GM18909 (cell line): ENCODE measurements around the gene HOXC9.

Experiments used
- ATAC-seq: cut with Tn5 transposase; IDR thresholded peaks from one replicate; pipeline ENCODE4 v1.9.1; 2021; ENCODE audit warnings: mild to moderate bottlenecking; ENCODE audit not compliant: unreplicated experiment, poor library complexity

The HOXC9 gene

DNA sequence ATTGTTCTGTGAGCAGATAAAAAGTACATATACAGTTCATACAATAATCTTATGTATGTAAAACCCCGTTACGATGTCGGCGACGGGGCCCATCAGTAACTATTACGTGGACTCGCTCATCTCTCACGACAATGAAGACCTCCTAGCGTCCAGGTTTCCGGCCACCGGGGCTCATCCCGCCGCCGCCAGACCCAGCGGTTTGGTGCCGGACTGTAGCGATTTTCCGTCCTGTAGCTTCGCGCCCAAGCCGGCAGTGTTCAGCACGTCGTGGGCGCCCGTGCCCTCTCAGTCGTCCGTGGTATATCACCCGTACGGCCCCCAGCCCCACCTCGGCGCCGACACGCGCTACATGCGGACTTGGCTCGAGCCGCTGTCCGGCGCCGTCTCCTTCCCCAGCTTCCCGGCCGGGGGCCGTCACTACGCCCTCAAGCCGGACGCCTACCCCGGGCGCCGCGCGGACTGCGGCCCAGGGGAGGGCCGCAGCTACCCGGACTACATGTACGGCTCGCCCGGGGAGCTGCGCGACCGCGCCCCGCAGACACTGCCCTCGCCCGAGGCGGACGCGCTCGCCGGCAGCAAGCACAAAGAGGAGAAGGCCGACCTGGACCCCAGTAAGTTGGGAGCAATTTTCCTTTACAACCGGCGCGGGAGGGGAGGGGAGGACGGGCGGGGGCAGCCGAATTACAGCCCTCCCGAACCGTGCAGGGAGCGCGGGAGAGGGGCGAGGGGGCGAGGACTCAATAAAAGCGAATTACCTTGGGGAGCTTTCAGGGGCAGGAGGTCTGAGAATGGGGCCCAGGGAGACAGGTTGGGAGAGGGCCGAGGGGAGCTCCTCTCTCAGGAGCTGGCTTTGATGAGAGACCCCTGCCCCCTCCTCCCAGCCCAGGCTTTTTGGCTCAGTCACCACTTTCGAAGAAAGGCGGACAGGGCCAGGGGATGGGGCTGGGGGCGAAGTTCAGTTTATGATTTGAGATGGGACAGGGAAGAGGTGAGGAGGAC, at the start of gene HOXC9:
HOXC9 (plus strand) TSS at position 46 of the 999 bp plus-strand sequence; CDS start at position 74, 28 bp downstream.
- no peak for ATAC-seq

- ATAC-seq = no peak
Observed at GRCh38 chr12:53950437-53950773, 49.6 kb upstream of the HOXC9 start.

DNA sequence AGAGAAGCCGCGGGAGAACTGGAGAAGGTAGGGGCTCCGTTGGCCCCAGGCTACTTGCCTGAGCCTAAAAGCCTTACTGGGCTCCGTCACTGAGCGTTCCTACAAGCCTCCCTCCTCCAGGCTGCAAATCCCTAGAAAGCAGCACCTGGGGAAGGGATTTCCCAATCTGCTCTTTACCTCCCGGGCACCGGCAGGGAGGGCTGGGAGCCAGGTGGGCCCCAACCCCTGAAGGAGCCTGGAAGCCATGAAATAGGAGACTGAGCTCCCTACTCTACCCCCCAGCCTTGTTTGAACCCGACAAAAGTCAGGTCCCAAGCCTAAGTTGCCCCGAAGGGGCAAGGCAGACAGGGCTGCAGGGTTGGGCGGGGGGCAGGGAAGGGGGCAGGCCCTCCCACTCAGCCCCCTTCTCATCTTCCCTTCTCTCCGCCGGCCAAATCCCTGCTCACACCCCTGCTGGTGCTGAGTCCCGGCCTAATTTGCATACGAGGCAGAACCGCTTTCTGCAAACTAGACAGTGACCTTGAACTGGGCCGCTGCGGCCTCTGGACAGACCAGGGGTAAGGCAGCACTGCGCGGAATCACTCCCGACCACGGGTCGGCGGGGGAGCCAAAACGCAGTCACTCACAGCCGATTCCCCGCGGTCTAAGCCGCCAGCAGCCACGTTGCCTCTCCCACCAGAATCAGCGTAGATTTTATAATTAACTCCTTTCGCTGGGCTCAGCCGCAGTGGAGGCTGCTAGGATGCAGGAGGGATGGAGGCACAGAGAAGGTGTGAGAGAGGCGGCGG, 49.0 kb upstream of the HOXC9 start:
- ATAC-seq = no peak

- no peak for ATAC-seq
Observed at GRCh38 chr12:53951577-53952334, 48.2 kb upstream of the HOXC9 start.

DNA sequence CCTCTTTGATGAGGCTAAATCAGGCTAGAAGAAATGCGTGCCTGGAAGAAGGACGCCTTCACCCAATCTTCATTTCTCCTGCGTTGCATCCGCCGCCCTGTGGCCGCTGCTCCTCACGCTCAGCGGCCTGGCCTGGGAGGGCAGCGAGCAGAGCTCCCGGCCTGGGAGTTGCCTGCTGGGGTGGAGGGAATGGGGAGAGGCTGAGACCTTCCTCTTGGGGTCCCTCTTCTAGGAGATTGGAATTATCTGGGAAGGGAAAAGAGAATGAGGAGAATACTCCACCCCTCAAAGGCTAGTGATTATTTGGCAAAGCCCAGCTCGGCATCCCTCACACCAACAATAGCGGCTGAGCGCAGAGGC, 47.6 kb upstream of the HOXC9 start:
- no peak for ATAC-seq

GRCh38 chr12:53952871-53953734, 46.9 kb upstream of the HOXC9 start:
- no peak for ATAC-seq

GRCh38 chr12:53953831-53954693, 45.9 kb upstream of the HOXC9 start:
- no peak for ATAC-seq

GRCh38 chr12:53954694-53955035, 45.3 kb upstream of the HOXC9 start, which contains the start of gene HOXC12:
TSS of gene HOXC12 (plus strand) at chr12:53954903. CDS start at chr12:53954930, 27 bp downstream.
- ATAC-seq = no peak

DNA sequence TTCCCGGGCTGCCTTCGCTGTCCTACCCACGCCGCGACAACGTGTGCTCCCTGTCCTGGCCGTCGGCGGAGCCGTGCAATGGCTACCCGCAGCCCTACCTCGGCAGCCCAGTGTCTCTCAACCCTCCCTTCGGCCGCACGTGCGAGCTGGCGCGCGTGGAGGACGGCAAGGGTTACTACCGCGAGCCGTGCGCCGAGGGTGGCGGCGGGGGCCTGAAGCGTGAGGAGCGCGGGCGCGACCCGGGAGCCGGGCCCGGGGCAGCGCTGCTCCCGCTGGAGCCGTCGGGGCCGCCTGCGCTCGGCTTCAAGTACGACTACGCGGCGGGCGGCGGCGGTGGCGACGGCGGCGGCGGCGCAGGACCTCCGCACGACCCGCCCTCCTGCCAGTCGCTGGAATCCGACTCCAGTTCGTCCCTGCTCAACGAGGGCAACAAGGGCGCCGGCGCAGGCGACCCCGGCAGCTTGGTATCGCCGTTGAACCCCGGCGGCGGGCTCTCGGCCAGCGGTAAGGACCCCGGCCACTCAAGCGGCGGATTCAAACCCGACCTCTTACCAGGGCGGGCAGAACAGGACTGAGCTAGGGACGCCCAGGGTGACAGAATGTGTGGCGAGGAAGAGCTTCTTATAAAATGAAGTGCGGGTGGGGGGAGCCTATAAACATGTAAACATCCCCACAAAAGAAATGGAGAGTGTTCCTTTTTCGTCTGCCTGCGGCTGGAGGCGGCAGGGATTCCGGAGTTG, 44.8 kb upstream of the HOXC9 start:
- no peak for ATAC-seq

DNA sequence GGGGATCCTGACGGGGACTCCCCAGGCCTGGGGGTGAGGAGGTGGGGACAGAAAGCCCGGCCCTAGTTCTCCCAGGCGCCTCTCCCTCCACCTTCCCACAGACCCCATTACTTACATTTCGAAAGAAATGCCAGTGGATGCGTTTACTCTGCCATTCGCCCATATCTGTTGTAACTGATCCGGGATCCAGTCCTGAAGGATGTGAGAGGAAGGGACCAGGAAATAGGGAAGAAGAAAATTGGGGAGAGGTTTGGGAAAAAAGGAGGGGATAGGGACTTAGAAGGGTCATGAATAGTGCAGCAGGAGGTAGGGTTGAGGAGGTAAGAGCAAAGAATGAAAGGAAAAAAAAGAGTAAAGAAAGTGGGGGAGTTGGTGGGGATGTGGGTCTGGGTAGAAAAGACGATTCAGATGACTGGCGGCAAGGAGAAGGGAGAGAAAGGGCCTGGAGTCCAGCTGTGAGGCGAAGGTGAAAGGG, 44.1 kb upstream of the HOXC9 start:
- no peak for ATAC-seq

DNA sequence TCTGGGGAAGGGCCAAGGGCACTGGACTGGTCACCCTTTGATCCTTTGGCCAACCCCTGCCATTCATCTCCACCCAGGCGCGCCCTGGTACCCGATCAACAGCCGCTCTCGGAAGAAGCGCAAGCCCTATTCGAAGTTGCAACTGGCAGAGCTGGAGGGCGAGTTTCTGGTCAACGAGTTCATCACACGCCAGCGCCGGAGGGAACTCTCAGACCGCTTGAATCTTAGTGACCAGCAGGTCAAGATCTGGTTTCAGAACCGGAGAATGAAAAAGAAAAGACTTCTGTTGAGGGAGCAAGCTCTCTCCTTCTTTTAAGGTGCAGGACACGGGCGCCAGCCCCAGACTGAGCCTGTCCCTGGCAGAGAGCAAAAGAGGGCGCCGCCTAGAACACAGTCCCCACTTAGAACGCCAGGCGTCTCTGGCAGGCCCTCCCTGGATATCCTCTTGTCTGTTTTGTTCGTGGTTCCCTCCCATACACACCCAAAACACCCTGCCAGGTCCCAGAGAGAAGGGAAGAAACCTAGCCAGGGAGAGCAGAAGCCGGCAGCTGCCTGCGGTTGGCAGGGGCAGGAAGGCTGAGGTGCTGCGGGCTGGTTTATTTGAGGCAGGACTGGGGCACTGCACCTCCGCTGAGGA, 43.6 kb upstream of the HOXC9 start:
- no peak for ATAC-seq

DNA sequence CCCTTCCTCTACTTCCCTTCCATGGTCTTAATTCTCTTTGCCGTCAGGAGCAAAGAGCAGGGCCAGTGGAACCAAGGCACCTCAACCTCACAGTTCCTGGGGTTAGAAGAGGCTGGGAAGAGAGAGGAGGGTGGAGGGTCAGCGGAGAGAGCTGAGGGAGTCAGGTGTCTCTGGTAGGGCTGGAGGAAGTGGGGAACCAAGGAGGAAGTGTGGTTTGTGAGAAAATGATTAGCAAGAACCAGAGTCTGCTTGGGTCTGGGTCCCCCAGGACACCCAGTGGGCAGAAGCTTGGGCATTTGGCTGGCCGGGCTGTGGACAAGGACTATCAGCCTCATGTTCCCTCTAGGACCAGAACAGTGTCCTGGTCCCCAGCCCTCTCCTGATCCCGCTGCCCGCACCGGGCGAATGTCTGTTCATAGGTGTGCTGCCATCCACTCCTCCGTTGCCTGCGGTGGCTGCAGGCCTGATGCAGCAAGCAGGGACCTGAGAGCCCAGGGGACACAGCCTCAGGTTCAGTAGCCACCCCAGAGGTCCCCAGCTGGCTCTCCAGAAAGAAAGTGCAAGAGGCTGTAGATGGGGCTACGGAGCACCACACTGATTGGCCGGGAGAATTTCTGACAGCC, 42.9 kb upstream of the HOXC9 start:
- no peak for ATAC-seq

DNA sequence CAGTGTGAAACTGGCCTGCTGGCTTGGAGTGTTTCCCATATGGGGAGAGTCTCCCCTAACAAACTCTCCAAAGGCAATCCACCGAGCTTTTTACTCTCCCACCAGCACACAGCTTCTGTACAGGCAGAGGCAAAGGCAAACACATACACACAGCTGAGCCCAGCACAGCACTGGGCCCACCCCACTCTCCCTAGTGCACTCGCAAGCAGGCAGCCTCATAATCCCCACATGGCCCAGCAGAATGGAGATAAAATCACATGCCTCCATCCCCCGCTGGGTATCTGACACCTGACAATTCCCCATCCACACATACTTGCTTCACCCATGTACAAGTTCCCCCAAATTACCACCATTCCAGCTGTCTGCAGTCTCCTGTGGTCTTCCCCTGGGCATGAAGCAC, 41.8 kb upstream of the HOXC9 start:
- no peak for ATAC-seq

DNA sequence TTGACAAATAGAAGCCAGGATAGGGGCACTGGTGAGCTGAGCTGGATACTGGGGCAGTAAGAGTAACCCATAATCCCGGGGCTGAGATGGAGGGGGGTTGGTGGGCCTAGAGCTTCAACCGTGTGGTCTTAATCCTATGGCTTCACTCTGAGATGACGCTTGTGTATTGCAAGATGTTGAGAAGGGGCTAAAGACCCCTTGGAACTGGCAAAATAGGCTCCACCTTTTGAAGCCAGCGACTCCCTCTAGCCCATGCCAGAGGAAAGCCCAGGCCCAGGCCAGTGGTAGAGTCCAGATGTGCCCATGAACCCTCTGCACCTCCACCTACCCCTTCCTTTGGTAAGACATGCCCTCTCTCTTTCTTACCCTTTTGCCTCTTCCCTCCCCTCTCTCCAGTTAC, 40.6 kb upstream of the HOXC9 start:
- no peak for ATAC-seq

GRCh38 chr12:53960187-53961024, 39.6 kb upstream of the HOXC9 start:
- no peak for ATAC-seq

GRCh38 chr12:53961025-53961761, 38.8 kb upstream of the HOXC9 start:
- no peak for ATAC-seq
